Lower leg skin (tissue), 3 donors: ENCODE measurements around the gene LGR4.

Source experiments
- POLR2A ChIP-seq, 2 donors: fragments of 450-650 bp; IDR thresholded peaks; one replicate each; pipeline ENCODE4 v1.6.1; 2016 to 2017; ENCODE audit warnings: antibody characterized with exemption in 2 of 2, mild to moderate bottlenecking in 1 of 2, moderate library complexity in 1 of 2
- TF ChIP-seq, protein P1 (sequence below), 3 donors: fragments of 450-650 bp; IDR thresholded peaks; one replicate each; pipeline ENCODE4 v1.5.1; 2016; ENCODE audit warnings: antibody characterized with exemption in 3 of 3, mild to moderate bottlenecking in 3 of 3, moderate library complexity in 2 of 3

DNA sequence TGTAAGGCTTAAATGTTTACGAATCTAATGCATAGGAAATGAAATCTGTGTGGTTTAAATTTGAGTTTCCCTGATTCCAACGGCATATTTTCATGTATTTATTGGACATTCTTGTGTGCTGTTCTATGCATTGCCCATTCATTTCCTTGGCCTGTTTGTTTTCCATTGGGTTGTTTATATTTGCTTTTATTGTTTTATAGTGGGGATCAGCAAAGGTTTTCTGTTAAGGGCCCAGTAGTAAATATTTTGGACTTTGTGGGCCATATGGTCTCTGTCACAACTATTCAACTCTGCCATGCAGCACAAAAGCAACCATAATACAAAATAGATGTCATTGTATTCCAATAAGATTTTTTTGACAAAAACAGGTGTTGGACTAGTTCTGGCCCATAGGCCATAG lies 5.2 kb upstream of the LGR4 start:
- TF ChIP-seq POLR2A (IDR thresholded peaks at IDR 0.05), result no peak
- TF ChIP-seq, protein P1, sequence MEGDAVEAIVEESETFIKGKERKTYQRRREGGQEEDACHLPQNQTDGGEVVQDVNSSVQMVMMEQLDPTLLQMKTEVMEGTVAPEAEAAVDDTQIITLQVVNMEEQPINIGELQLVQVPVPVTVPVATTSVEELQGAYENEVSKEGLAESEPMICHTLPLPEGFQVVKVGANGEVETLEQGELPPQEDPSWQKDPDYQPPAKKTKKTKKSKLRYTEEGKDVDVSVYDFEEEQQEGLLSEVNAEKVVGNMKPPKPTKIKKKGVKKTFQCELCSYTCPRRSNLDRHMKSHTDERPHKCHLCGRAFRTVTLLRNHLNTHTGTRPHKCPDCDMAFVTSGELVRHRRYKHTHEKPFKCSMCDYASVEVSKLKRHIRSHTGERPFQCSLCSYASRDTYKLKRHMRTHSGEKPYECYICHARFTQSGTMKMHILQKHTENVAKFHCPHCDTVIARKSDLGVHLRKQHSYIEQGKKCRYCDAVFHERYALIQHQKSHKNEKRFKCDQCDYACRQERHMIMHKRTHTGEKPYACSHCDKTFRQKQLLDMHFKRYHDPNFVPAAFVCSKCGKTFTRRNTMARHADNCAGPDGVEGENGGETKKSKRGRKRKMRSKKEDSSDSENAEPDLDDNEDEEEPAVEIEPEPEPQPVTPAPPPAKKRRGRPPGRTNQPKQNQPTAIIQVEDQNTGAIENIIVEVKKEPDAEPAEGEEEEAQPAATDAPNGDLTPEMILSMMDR (IDR thresholded peaks at IDR 0.05), result no peak
